Adrenal gland (tissue), 5 donors: Measurements from ENCODE around the gene NPAS4.

Source experiments
- CTCF ChIP-seq, 6 experiments: fragments of 450-650 bp in 4 of 6; fragments of 200-600 bp in 2 of 6; sonication (generic) in 1 of 6; IDR thresholded peaks; 1 replicate in 5 of 6; 2 replicates in 1 of 6; pipeline versions ENCODE4 v1.5.1 to v1.8.0; 2016 to 2021; ENCODE audit warnings: antibody characterized with exemption in 6 of 6, mild to moderate bottlenecking in 2 of 6, moderate library complexity in 1 of 6
- POLR2A ChIP-seq, 2 donors: fragments of 450-650 bp; IDR thresholded peaks; one replicate each; pipeline ENCODE4 v1.6.1; 2017; ENCODE audit warnings: antibody characterized with exemption in 2 of 2, mild to moderate bottlenecking in 2 of 2, moderate library complexity in 1 of 2
- donor health status: DM: no; HTN: no; CAD: no.

- TF ChIP-seq CTCF (IDR thresholded peaks at IDR 0.05): no peak
- TF ChIP-seq POLR2A (IDR thresholded peaks at IDR 0.05): no peak
These were observed 814 bp downstream of the NPAS4 start for GRCh38 chr11:66421492-66422205.
